ENCODE data around the gene VCAN. TPM values are rescaled to one million over a fixed set of nuclear protein-coding genes. Genes with fewer than 3 reads are reported as not detected.
"Not testable (repeated sequence)": the region's sequence is repeated elsewhere in the genome, so short reads cannot be mapped to it uniquely, and the experiment has no call there.

The VCAN gene
- total RNA-seq, 3 donors from 2014 or later, result 31.6 to 245 (median 138) TPM

DNA sequence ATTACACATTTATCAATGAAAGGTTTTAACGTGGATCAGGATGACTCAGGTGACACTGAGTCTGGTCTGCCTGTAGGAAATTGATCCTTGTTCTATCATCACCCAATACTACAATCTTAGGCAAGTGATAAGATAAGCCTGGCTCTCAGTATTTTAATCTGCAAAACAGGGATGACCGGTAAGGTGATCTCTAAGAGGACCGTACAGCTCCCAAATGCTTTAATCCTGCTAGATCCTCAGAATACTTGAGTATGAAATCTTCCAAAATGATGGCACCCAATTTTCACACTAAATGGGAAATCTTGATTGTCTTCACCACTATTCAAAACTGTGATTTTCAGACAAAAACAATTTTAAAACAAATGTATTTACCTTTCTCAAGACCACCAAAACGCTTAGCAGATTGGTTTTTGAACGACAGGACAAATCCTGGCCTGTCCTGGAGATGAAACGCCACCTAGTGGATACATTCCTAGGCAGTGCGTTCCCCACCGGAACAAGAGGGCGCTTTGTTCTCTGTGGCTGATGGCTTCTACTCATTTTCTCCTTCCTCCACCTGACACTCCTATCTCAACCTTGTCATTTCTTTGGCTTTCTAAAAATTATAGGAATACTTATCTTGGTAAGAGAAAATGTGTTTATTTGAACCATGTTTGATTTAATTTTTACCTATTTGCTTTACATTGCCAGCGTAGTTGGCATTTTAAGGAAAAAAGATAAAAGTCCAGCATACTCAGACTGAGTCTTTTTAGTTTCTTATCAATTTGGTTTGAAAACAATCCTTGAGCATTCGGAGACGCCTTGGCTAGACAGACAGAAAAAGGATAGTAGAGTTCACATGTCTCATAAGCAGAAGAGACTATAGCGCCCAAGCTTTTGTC, 41.2 kb upstream of the VCAN start:
- H3K36me3 ChIP-seq, result no peaks in the 10 kb centered on the region
- intact Hi-C loops (cut with DNase I; ENCODE audit: low total_unique reads), result no loop called here
- no peaks in the 10 kb centered on the region for H3K4me1 ChIP-seq
- DNase-seq (ENCODE audit: low spot score in 2 of 2), result no peak
- TF ChIP-seq POLR2A (IDR thresholded peaks at IDR 0.05), result no peak
- TF ChIP-seq, protein P1, sequence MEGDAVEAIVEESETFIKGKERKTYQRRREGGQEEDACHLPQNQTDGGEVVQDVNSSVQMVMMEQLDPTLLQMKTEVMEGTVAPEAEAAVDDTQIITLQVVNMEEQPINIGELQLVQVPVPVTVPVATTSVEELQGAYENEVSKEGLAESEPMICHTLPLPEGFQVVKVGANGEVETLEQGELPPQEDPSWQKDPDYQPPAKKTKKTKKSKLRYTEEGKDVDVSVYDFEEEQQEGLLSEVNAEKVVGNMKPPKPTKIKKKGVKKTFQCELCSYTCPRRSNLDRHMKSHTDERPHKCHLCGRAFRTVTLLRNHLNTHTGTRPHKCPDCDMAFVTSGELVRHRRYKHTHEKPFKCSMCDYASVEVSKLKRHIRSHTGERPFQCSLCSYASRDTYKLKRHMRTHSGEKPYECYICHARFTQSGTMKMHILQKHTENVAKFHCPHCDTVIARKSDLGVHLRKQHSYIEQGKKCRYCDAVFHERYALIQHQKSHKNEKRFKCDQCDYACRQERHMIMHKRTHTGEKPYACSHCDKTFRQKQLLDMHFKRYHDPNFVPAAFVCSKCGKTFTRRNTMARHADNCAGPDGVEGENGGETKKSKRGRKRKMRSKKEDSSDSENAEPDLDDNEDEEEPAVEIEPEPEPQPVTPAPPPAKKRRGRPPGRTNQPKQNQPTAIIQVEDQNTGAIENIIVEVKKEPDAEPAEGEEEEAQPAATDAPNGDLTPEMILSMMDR (IDR thresholded peaks at IDR 0.05), result peak; percentile 18 to 71 (median 56)
- TF ChIP-seq POLR2AphosphoS5 (IDR thresholded peaks at IDR 0.05), result no peak
- H3K27ac ChIP-seq, result no peak overlapping the region
- H3K9me3 ChIP-seq, result no peaks in the 10 kb centered on the region
- H3K27me3 ChIP-seq, result no peaks in the 10 kb centered on the region
- no peak overlapping the region for H3K4me3 ChIP-seq

DNA sequence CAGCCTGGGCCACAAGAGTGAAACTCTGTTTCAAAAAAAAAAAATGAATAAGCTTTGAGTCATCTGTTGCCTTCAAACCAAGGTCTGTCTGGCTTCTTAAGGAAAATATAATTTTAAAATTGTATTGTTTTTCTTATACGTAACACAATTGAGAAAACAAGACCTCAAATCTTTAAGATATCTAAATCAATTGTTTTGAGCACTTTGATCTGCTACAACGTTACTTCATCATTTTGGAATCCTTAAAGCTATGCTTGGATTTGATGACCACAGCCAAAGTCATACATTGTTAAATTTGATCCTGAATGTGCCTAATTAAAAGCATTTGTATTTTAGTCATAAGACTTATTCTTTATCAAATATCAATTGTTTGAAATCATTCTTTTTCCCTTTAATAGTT, 37.7 kb upstream of the VCAN start:
- H3K4me3 ChIP-seq, result no peak overlapping the region
- H3K4me1 ChIP-seq, result no peaks in the 10 kb centered on the region
- TF ChIP-seq POLR2AphosphoS5 (IDR thresholded peaks at IDR 0.05), result no peak
- TF ChIP-seq POLR2A (IDR thresholded peaks at IDR 0.05), result no peak
- TF ChIP-seq, protein P1 (IDR thresholded peaks at IDR 0.05), result no peak
- no peaks in the 10 kb centered on the region for H3K36me3 ChIP-seq
- no peaks in the 10 kb centered on the region for H3K9me3 ChIP-seq
- intact Hi-C loops (cut with DNase I; ENCODE audit: low total_unique reads), result no loop called here
- DNase-seq (ENCODE audit: low spot score in 2 of 2), result no peak
- no peaks in the 10 kb centered on the region for H3K27me3 ChIP-seq
- H3K27ac ChIP-seq, result no peak overlapping the region

DNA sequence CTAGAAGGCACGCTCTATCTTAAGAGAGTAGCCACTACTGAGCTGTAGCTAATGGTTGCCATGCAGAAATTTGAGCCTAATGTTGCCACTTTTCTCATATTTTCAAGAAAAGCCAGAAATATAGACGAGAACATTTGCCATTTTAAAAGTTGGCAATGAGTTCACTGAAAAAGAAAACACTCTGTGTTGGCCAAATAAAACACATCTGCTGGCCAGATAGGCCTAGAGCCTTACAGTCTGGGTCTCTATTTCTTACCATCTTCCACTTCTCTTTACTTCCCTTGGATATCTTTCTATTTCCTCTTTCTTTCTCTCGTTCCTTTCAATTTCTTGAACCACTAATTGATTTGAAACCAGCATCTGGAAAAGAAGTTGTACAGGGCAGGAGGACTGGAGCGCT, 36.6 kb upstream of the VCAN start:
- intact Hi-C loops (cut with DNase I; ENCODE audit: low total_unique reads), result no loop called here
- H3K4me3 ChIP-seq, result no peak overlapping the region
- H3K36me3 ChIP-seq, result no peaks in the 10 kb centered on the region
- TF ChIP-seq POLR2AphosphoS5 (IDR thresholded peaks at IDR 0.05), result no peak
- TF ChIP-seq, protein P1 (IDR thresholded peaks at IDR 0.05), result no peak
- TF ChIP-seq POLR2A (IDR thresholded peaks at IDR 0.05), result no peak
- no peak overlapping the region for H3K27ac ChIP-seq
- no peaks in the 10 kb centered on the region for H3K9me3 ChIP-seq
- H3K4me1 ChIP-seq, result no peaks in the 10 kb centered on the region
- no peaks in the 10 kb centered on the region for H3K27me3 ChIP-seq
- DNase-seq (ENCODE audit: low spot score in 2 of 2), result no peak

DNA sequence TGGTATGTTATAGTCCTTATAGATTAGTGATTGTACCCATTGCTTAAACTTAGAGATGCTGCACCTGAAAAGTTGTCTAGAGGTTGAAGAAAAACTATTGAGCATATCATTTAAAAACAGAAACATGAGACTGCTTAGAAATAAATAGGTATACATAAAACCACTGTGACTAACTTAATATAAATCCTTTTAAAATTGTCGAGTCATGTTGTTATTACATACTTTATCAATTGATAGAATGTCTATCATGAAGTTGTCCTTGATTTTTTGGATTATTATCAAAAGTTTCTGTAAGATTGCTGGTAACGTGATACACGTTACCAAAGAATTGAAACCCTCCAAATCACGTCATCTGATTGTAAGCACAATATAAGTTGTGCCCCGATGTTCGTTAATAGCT, 35.3 kb upstream of the VCAN start:
- intact Hi-C loops (cut with DNase I; ENCODE audit: low total_unique reads), result no loop called here
- Histone ChIP-seq H3K9me3 (no peaks in the 10 kb centered on the region), H3K27ac (no peak overlapping the region), H3K27me3 (no peaks in the 10 kb centered on the region), H3K4me3 (no peak overlapping the region), H3K4me1 (no peaks in the 10 kb centered on the region), H3K36me3 (no peaks in the 10 kb centered on the region)
- TF ChIP-seq, protein P1 (IDR thresholded peaks at IDR 0.05), result no peak
- no peak for TF ChIP-seq POLR2A (IDR thresholded peaks at IDR 0.05)
- TF ChIP-seq POLR2AphosphoS5 (IDR thresholded peaks at IDR 0.05), result no peak
- no peak for DNase-seq (ENCODE audit: low spot score in 2 of 2)

DNA sequence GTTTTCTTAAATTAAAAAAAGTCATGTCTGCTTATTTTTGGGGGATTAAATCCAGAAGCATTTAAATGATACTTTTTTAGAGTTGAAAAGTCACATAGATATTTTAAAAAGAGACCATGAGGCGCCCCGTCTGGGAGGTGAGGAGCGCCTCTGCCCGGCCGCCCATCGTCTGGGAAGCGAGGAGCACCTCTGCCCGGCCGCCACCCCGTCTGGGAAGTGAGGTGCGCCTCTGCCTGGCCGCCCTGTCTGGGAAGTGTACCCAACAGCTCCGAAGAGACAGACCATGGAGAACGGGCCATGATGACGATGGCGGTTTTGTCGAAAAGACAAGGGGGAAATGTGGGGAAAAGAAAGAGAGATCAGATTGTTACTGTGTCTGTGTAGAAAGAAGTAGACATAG, 33.8 kb upstream of the VCAN start:
- H3K36me3 ChIP-seq; H3K4me1 ChIP-seq; intact Hi-C loops (cut with DNase I; ENCODE audit: low total_unique reads); H3K27ac ChIP-seq; H3K27me3 ChIP-seq; H3K4me3 ChIP-seq; H3K9me3 ChIP-seq; DNase-seq (ENCODE audit: low spot score in 2 of 2): not testable (repeated sequence)
